Kidney (tissue), 14 donors: ENCODE results near the gene USH2A. TPM values are rescaled to one million over a fixed set of nuclear protein-coding genes. Genes with fewer than 3 reads are reported as not detected.

Source experiments
- DNase-seq, 5 donors: peaks; one replicate each; pipeline ENCODE4 v3.0.0-alpha.2; 2013 to 2020
- FAIRE-seq: peaks from 2 replicates; lab custom pipeline; 2012; peaks lifted over from hg19 to GRCh38; lab: Jason Lieb, UNC
- H3K27ac ChIP-seq, 2 donors: one replicate each; pipeline ENCODE4 v1.7.0; 2013; ENCODE audit warnings: low read depth in 2 of 2, low read length in 2 of 2, inconsistent platforms in 1 of 2
- H3K27me3 ChIP-seq: one replicate; pipeline ENCODE4 v1.7.1; 2013; ENCODE audit warnings: low read length, inconsistent platforms; ENCODE audit not compliant: control insufficient read depth, insufficient read depth
- H3K36me3 ChIP-seq, 3 donors: one replicate each; pipeline versions ENCODE4 v1.7.0 to v1.7.1; 2013; ENCODE audit warnings: low read length in 3 of 3, control low read depth in 1 of 3, inconsistent platforms in 1 of 3; ENCODE audit not compliant: insufficient read depth in 3 of 3, control insufficient read depth in 2 of 3
- H3K4me1 ChIP-seq, 3 donors: one replicate each; pipeline versions ENCODE4 v1.7.0 to v1.7.1; 2013; ENCODE audit warnings: low read length in 3 of 3, inconsistent platforms in 1 of 3, low read depth in 1 of 3; ENCODE audit not compliant: control insufficient read depth in 2 of 3, insufficient read depth in 2 of 3
- H3K4me3 ChIP-seq, 3 donors: one replicate each; pipeline versions ENCODE4 v1.7.0 to v1.8.1; 2013; ENCODE audit warnings: low read length in 3 of 3, control low read depth in 1 of 3, inconsistent platforms in 1 of 3
- H3K9ac ChIP-seq, 3 donors: one replicate each; pipeline versions ENCODE4 v1.7.0 to v1.7.1; 2013; ENCODE audit warnings: low read length in 3 of 3, control low read depth in 1 of 3, inconsistent platforms in 1 of 3
- H3K9me3 ChIP-seq, 3 donors: one replicate each; pipeline versions ENCODE4 v1.7.0 to v1.7.1; 2013; ENCODE audit warnings: low read length in 3 of 3, control low read depth in 1 of 3, inconsistent platforms in 1 of 3; ENCODE audit not compliant: control insufficient read depth in 2 of 3, insufficient read depth in 1 of 3
- CTCF ChIP-seq: IDR thresholded peaks from 3 replicates; pipeline ENCODE4 v1.5.1; 2012; ENCODE audit warnings: mild to moderate bottlenecking, moderate library complexity, borderline replicate concordance; ENCODE audit not compliant: insufficient read depth; ENCODE audit errors: extremely low read depth
- intact Hi-C: fragments of 100-400 bp; cut with DNase I; formaldehyde crosslinking; loops from one replicate; pipeline ENCODE4 v1.11.1; 2022
- polyA plus RNA-seq: library from polyadenylated mRNA; stranded (reverse); fragments of 350-450 nt; fragmentation: Illumina TruSeq; extraction: RNeasy Lipid Tissue Mini Kit (QIAGEN cat#74804); gene quantifications from one replicate; pipeline ENCODE4 v1.2.3, GENCODE V29; 2014; ENCODE audit warnings: low read depth, low replicate concordance; ENCODE audit not compliant: insufficient read depth
- total RNA-seq: library from RNA; stranded (reverse); fragmentation: NEBNext Ultra II Directional; extraction: Animal tissue kit (Norgen Biotek cat#: 25700); gene quantifications from one replicate; pipeline ENCODE4 v1.2.1, GENCODE V29; 2021
- donor health status: control.
- donor health status: control.
- donor health status: control.
- donor health status: control.
- donor health status: control.
- donor health status: DM: yes; HTN: yes; CAD: no.
- donor health status: Normal renal cell carcinoma (clear cell type).

Gene USH2A
- total and polyA plus RNA-seq, 2 donors from 2014 or later, result 0.06 TPM; not detected in 1

GRCh38 chr1:215640429-215641148 lies 782.7 kb downstream of the USH2A start:
- DNase-seq (no peak), FAIRE-seq (no peak)
- no peak overlapping the region for H3K4me3 ChIP-seq
- no peaks in the 10 kb centered on the region for H3K27me3 ChIP-seq
- H3K36me3 ChIP-seq, result no peaks in the 10 kb centered on the region
- intact Hi-C loops, result no loop called here
- TF ChIP-seq CTCF, result no peak
- H3K9ac ChIP-seq, result no peak overlapping the region
- no peak overlapping the region for H3K27ac ChIP-seq
- no peaks in the 10 kb centered on the region for H3K9me3 ChIP-seq
- H3K4me1 ChIP-seq, result no peaks in the 10 kb centered on the region

- no peak overlapping the region for H3K9ac ChIP-seq
Measured at GRCh38 chr1:215637041-215637573, 786.1 kb downstream of the USH2A start.

GRCh38 chr1:215636258-215636965 lies 786.8 kb downstream of the USH2A start:
- H3K4me3 ChIP-seq, result no peak overlapping the region
- no peak overlapping the region for H3K9ac ChIP-seq

More at GRCh38 chr1:215637041-215637573, 786.1 kb downstream of the USH2A start:
- DNase-seq (peak in 1 of 5 donors; percentile 16), FAIRE-seq (no peak)
- no peaks in the 10 kb centered on the region for H3K27me3 ChIP-seq
- H3K9me3 ChIP-seq, result no peaks in the 10 kb centered on the region
- peak overlapping the region in 1 of 2 donors; percentile 11 for H3K27ac ChIP-seq
- no peak for TF ChIP-seq CTCF
- no peaks in the 10 kb centered on the region for H3K36me3 ChIP-seq
- no peak overlapping the region for H3K4me3 ChIP-seq
- intact Hi-C loops, result no loop called here
- peaks cover 0 to 2% (median 0%) of the 10 kb centered on the region in 3 donors for H3K4me1 ChIP-seq

More at GRCh38 chr1:215636258-215636965, 786.8 kb downstream of the USH2A start:
- peak in 1 of 5 donors; percentile 6 for DNase-seq
- no peak for FAIRE-seq
- H3K27me3 ChIP-seq, result no peaks in the 10 kb centered on the region
- H3K27ac ChIP-seq, result peak overlapping the region in 1 of 2 donors; percentile 11
- H3K9me3 ChIP-seq, result no peaks in the 10 kb centered on the region
- intact Hi-C loops, result no loop called here
- H3K36me3 ChIP-seq, result no peaks in the 10 kb centered on the region
- no peak for TF ChIP-seq CTCF
- peaks cover 0 to 2% (median 0%) of the 10 kb centered on the region in 3 donors for H3K4me1 ChIP-seq
